SK-MEL-5 (cell line): ENCODE data around the gene STK16. TPM values are rescaled to one million over a fixed set of nuclear protein-coding genes. Genes with fewer than 3 reads are reported as not detected.

Experiments used
- DNase-seq: peaks from one replicate; pipeline ENCODE4 v3.0.0-alpha.2; 2016; ENCODE audit warnings: low read depth, low spot score
- in situ Hi-C: cut with HindIII; loops from 2 replicates; pipeline ENCODE4 v1.10.0; 2016; ENCODE audit warnings: low sequenced_read_pairs, high pct_unique_total_duplicates, low pct_unique_long_range_greater_than_20kb
- total RNA-seq: library from RNA; depleted of rRNA; stranded (reverse); fragments of >200 nt; shearing (Covaris generic); gene quantifications from 2 replicates; pipeline ENCODE4 v1.2.3, GENCODE V29; 2014

STK16 gene
- total RNA-seq, 1 experiment from 2014 or later = 21.7 TPM

- in situ Hi-C loops = no loop called here
- no peak for DNase-seq
These were observed 34.9 kb upstream of the STK16 start for GRCh38 chr2:219210196-219210885.

- no peak for DNase-seq
- in situ Hi-C loops = no loop called here
These were observed 34.4 kb upstream of the STK16 start for GRCh38 chr2:219210886-219211362.

- in situ Hi-C loops = no loop called here
- DNase-seq = no peak
These were observed 32.3 kb upstream of the STK16 start for GRCh38 chr2:219213026-219213415.

DNA sequence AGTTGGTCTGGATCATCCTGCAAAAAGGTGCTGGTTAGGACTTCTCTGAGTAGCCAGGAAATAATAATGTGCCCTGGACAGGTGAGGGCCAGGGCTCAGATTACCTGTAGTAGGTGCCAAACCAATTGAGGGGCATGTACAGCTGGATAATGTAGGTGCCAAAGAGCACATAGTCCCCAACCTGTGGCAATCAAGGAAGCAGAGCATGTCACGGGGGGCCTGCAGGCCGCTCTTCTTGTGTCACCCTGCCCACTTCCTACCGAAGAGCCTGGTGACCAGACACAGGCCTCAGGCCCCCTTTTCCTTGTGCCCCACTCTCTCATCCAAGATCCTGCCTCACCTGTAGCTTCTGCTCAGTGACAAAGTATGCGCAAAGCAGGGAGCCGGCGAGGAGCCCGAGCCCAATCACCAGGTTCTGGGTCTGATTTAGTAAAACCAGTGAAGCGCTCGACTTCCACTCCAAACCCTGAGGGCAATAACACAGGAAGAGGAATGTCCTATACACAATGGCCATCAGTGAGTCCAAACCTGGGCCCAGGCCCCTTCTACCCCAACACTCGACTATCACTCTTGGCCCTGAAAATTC, 31.7 kb upstream of the STK16 start:
- in situ Hi-C loops = no loop called here

DNA sequence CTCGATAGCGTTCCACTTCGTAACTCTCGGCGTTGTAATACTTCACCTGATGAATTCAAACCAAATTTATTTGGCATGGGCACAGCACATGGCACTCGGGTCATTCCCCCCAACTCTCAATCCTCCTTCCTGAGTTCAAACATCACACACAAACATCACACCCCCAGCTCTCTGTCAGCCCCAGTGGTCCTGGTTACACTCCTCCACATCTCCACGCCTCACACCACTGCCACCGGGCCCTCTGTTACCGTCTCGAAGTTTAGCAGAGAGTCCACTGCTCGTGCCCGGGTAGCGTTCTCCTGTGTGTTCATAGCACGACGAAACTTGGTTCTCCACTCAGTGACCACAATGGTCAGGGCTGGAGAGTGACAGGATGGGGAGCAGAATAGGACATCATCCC, 31.1 kb upstream of the STK16 start:
- no peak for DNase-seq
- in situ Hi-C loops = no loop called here

More for the DNA sequence above, 31.7 kb upstream of the STK16 start:
- no peak for DNase-seq

DNA sequence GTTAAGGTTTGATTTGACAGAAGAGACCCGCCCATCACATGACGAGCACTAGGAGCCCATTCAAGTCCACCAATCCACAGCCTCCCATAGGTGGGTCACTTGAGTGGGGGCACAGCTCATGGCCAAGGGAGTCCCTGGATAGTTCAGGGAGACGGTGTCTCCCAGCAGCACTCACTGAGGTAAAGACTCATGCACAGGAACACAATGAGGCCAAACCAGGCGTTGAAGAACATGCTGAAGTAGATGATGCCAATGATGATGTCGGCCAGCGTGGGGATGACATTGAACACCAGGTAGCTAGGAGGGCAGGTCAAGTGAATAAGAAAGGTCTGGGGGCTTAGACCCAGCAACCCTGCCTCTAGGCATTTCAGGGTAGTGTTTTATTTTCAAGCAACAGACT, 30.5 kb upstream of the STK16 start:
- in situ Hi-C loops = no loop called here
- DNase-seq = no peak

DNA sequence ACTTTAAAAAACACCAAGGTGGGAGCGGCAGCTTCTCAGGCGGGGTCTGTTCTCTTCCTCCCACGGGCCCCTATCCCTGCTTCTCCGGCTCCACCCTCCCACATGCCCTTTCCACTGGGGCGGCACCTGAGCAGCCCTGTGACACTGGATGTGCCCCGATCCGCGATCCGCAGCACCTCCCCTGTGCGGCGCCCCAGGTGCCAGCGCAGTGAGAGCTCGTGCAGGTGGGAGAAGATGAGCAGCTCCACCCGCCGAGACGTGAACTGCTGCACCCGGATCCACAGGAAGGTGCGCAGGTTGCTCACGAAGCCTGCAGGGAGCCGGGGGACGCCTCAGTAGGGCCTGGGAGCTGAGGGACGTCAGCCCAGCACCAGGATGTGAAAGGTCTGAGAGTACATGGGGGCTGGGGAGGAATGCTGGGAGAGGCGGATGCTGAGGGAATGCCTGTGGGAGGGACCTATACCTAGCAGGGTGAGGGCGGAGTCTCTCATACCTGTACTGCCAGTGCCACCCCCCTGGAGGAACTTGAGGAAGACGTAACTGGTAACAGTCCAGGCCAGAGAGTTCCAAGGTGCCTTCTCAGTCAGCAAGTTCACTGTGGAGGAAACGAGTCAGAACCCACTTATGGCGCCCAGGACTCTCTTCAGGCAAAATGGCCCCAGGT, 29.3 kb upstream of the STK16 start:
- DNase-seq = no peak
- in situ Hi-C loops = no loop called here

GRCh38 chr2:219216535-219216915, 28.8 kb upstream of the STK16 start:
- in situ Hi-C loops = no loop called here
- DNase-seq = no peak

DNA sequence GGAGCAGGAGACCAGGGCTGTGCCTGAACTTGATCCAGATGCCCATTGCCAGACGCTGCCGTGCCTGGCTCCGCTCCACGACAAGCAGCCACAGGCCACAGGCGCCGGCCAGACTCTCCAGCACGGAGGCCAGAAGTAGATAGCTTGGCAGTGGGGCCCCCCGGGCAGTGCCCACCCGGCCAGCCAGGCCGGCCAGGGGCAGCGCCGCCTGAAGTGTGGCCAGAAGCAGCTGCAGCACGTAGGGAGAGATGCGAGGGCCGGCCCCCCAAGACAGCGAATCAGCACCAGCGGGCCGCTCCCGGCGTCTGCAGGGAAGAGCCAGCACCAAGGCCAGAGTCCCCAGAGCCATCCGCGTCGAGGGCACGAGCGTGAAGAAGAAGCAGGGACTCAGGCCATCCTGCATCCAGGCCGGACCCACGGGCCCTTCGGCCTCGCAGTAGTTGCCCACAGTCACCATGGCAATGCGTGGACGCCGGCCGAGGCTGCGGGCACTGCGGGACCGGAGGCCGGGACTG, 27.0 kb upstream of the STK16 start:
- in situ Hi-C loops = no loop called here
- DNase-seq = peak; percentile 56

- peak; percentile 95 for DNase-seq
- in situ Hi-C loops = no loop called here
These were observed 26.3 kb upstream of the STK16 start, which contains the start of gene ABCB6 for GRCh38 chr2:219218732-219219701. TSS of gene ABCB6 (minus strand) at chr2:219218958. CDS start at chr2:219218673, 285 bp downstream.

GRCh38 chr2:219219784-219220532, 25.3 kb upstream of the STK16 start:
- DNase-seq = no peak
- in situ Hi-C loops = no loop called here

GRCh38 chr2:219220652-219221402, 24.5 kb upstream of the STK16 start:
- no peak for DNase-seq
- in situ Hi-C loops = no loop called here

DNA sequence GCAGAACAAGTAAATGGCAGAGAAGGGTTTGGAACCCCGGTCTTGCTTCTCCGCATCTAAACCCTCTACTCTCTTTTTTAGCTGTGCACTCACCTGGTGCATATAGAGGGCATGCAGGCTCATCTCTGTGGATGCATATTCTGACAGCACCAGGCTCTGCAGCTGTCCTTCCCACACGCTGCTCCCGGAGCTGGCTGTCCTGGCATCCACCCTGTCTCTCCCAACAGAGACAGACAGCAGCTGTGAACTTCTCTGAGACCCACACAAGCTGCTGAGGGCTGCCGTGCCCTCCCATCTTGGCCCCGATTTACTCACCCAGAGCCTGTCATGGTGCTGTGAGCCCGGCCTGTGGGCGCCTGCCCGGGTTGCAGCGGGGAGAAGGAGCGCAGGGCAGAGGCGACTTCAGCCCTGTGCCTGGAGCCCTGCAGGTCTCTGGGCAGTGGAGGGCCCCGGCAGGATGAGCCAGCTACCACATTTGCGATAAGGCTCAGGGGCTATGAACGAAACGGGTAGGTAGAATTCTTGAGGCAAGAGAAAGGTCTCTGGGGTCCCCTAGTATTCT, 23.2 kb upstream of the STK16 start:
- in situ Hi-C loops = no loop called here
- DNase-seq = no peak

DNA sequence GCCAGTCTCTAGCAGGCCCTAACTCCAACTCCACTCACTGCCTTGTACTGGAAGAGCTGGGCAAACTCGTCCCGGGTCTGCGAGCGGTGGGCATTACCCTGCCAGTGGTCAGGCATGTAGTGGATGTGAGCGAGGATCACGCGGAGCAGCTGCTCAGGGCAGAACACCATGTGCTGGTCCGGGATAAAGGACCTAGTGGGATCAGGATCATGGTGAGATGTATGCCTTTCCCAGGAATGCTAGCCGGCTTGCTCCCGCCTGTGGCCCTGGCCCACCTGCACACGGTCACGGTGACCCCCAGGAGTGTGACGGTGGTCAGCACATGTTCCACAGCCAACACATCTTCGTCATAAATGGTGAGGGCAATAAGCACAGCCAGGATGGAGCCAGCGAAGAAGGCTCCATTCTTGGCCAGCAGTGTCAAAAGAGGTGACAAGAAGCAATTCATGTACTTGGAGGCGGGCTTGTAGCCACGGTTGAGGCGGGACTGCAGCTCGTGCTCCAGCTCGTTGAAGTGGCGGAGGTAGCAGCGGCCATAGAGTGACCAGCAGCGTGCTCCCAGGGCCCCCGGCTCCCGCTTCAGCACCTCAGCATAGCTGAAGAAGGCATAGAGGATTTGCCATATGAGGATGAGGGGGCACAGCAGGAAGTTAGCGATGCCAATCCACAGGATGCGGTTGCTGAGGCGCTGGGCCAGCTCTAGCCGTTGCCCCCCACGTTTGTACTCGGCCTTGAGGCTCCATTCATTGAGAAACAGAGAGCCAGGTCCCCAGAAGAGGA, 21.3 kb upstream of the STK16 start:
- in situ Hi-C loops = no loop called here

GRCh38 chr2:219225350-219225749, 19.9 kb upstream of the STK16 start:
- in situ Hi-C loops = no loop called here
- DNase-seq = no peak

More for the DNA sequence above, 21.3 kb upstream of the STK16 start:
- DNase-seq = no peak
